H1 (cell line): Measurements from ENCODE around the gene CUL1. TPM values are rescaled to one million over a fixed set of nuclear protein-coding genes. Genes with fewer than 3 reads are reported as not detected.

ENCODE experiments used
- CTCF ChIA-PET: fragments of 300-600 bp; sonication (Branson Sonifier 250); formaldehyde crosslinking; loops from one replicate; lab custom pipeline; 2021; ENCODE audit not compliant: partially characterized antibody; lab: Charles Lee
- POLR2A ChIA-PET: fragments of 300-600 bp; sonication (Branson Sonifier 250); formaldehyde crosslinking; loops from one replicate; lab custom pipeline; 2021; ENCODE audit warnings: inconsistent platforms; ENCODE audit not compliant: partially characterized antibody; lab: Charles Lee
- DNase-seq, 2 experiments: peaks; one replicate each; pipeline versions ENCODE4 v3.0.0 to v3.0.0-alpha.2; 2010 to 2022; ENCODE audit warnings: low spot score in 2 of 2, low read depth in 1 of 2, mixed read lengths in 1 of 2
- FAIRE-seq: peaks from 2 replicates; lab custom pipeline; 2011; peaks lifted over from hg19 to GRCh38; lab: Jason Lieb, UNC
- H2AFZ ChIP-seq: 2 replicates; pipeline ENCODE4 v1.8.1; 2012; ENCODE audit warnings: low read length, inconsistent platforms
- H2AK5ac ChIP-seq: 2 replicates; pipeline ENCODE4 v1.6.1; 2013; ENCODE audit warnings: low read depth, low read length
- H2BK120ac ChIP-seq: replicated peaks from 2 replicates; pipeline ENCODE3; 2013; ENCODE audit warnings: low read depth, low read length, inconsistent platforms
- H2BK12ac ChIP-seq: 2 replicates; pipeline ENCODE4 v1.6.1; 2013; ENCODE audit warnings: low read depth, low read length
- H2BK15ac ChIP-seq: 2 replicates; pipeline ENCODE4 v1.6.1; 2013; ENCODE audit warnings: low read length
- H2BK20ac ChIP-seq: 2 replicates; pipeline ENCODE4 v1.6.1; 2013; ENCODE audit warnings: low read length
- H2BK5ac ChIP-seq: 2 replicates; pipeline ENCODE4 v1.6.1; 2013; ENCODE audit warnings: low read depth, low read length
- H3K14ac ChIP-seq: 2 replicates; pipeline ENCODE4 v1.6.1; 2013; ENCODE audit warnings: inconsistent platforms; ENCODE audit not compliant: insufficient read length
- H3K18ac ChIP-seq: 2 replicates; pipeline ENCODE4 v1.6.1; 2013; ENCODE audit warnings: low read length; ENCODE audit errors: extremely low read depth
- H3K23ac ChIP-seq: 2 replicates; pipeline ENCODE4 v1.6.1; 2013; ENCODE audit warnings: inconsistent platforms; ENCODE audit not compliant: insufficient read length
- H3K23me2 ChIP-seq: 2 replicates; pipeline ENCODE4 v1.6.1; 2013; ENCODE audit warnings: low read depth, low read length
- H3K27ac ChIP-seq: 2 replicates; pipeline ENCODE4 v1.6.1; 2011; ENCODE audit warnings: low read depth, low read length, inconsistent platforms
- H3K27me3 ChIP-seq, 4 experiments: replicated peaks in 1 of 4; 1 replicate in 1 of 4; 2 replicates in 3 of 4; pipeline versions ENCODE4 v1.6.1 to v1.8.1; 2011 to 2013; ENCODE audit warnings: low read length in 3 of 4, mild to moderate bottlenecking in 3 of 4, inconsistent platforms in 2 of 4, mixed read lengths in 2 of 4, moderate library complexity in 1 of 4; ENCODE audit not compliant: control insufficient read depth in 3 of 4, insufficient read depth in 3 of 4; ENCODE audit errors: extremely low read depth in 1 of 4
- H3K36me3 ChIP-seq, 4 experiments: 2 replicates each; pipeline versions ENCODE4 v1.6.1 to v1.8.1; 2011 to 2013; ENCODE audit warnings: mild to moderate bottlenecking in 4 of 4, low read length in 3 of 4, moderate library complexity in 2 of 4, control low read depth in 1 of 4, inconsistent platforms in 1 of 4; ENCODE audit not compliant: insufficient read depth in 4 of 4, control insufficient read depth in 2 of 4
- H3K4ac ChIP-seq: replicated peaks from 2 replicates; pipeline ENCODE3; 2013; ENCODE audit warnings: low read length, low read depth, mixed read lengths, inconsistent platforms; ENCODE audit not compliant: insufficient read length
- H3K4me1 ChIP-seq, 4 experiments: replicated peaks in 1 of 4; 1 replicate in 1 of 4; 2 replicates in 3 of 4; pipeline versions ENCODE4 v1.6.1 to v1.8.1; 2011 to 2013; ENCODE audit warnings: low read length in 3 of 4, inconsistent platforms in 2 of 4, mixed read lengths in 1 of 4; ENCODE audit not compliant: insufficient read depth in 4 of 4, control insufficient read depth in 3 of 4
- H3K4me2 ChIP-seq, 2 experiments: 2 replicates each; pipeline versions ENCODE4 v1.6.1 to v1.8.1; 2011 to 2013; ENCODE audit warnings: low read depth in 2 of 2, low read length in 2 of 2, control low read depth in 1 of 2, inconsistent platforms in 1 of 2, mild to moderate bottlenecking in 1 of 2; ENCODE audit not compliant: insufficient read depth in 1 of 2
- H3K4me3 ChIP-seq, 4 experiments: fragments of 200-600, 300-600 bp in 1 of 4; sonication (generic), shearing (Covaris generic), sonication (Bioruptor Twin) in 1 of 4; 2 replicates each; pipeline versions ENCODE4 v1.5.1 to v1.8.1; 2011 to 2016; ENCODE audit warnings: low read length in 4 of 4, low read depth in 3 of 4, control low read depth in 2 of 4, inconsistent platforms in 2 of 4, mild to moderate bottlenecking in 2 of 4, mixed read lengths in 1 of 4, moderate library complexity in 1 of 4; ENCODE audit not compliant: insufficient read depth in 2 of 4; ENCODE audit errors: extremely low read depth in 1 of 4
- H3K56ac ChIP-seq: replicated peaks from 2 replicates; pipeline ENCODE3; 2013; ENCODE audit warnings: low read depth, mild to moderate bottlenecking, mixed read lengths, low read length, inconsistent platforms; ENCODE audit not compliant: insufficient read length
- H3K79me1 ChIP-seq: 2 replicates; pipeline ENCODE4 v1.6.1; 2013; ENCODE audit warnings: low read depth, low read length, control low read depth
- H3K79me2 ChIP-seq, 2 experiments: 2 replicates each; pipeline versions ENCODE4 v1.6.1 to v1.8.1; 2012 to 2013; ENCODE audit warnings: low read length in 2 of 2, mild to moderate bottlenecking in 2 of 2, inconsistent platforms in 1 of 2; ENCODE audit not compliant: insufficient read depth in 2 of 2, control insufficient read depth in 1 of 2
- H3K9ac ChIP-seq, 4 experiments: replicated peaks in 1 of 4; 1 replicate in 1 of 4; 2 replicates in 3 of 4; pipeline versions ENCODE4 v1.6.1 to v1.8.1; 2011 to 2013; ENCODE audit warnings: low read depth in 3 of 4, low read length in 3 of 4, control low read depth in 2 of 4, mild to moderate bottlenecking in 2 of 4, moderate library complexity in 2 of 4, inconsistent platforms in 1 of 4; ENCODE audit errors: extremely low read depth in 1 of 4
- H3K9me3 ChIP-seq, 2 experiments: 2 replicates each; pipeline versions ENCODE4 v1.6.1 to v1.8.1; 2012 to 2013; ENCODE audit warnings: mild to moderate bottlenecking in 2 of 2, moderate library complexity in 2 of 2, control low read depth in 1 of 2, inconsistent platforms in 1 of 2, low read depth in 1 of 2, low read length in 1 of 2, mixed read lengths in 1 of 2; ENCODE audit not compliant: insufficient read depth in 2 of 2
- H4K20me1 ChIP-seq, 2 experiments: replicated peaks in 1 of 2; 2 replicates each; pipeline versions ENCODE3 to v1.8.1; 2011 to 2013; ENCODE audit warnings: inconsistent platforms in 2 of 2, low read length in 2 of 2, mild to moderate bottlenecking in 1 of 2; ENCODE audit not compliant: insufficient read depth in 2 of 2, control insufficient read depth in 1 of 2
- H4K5ac ChIP-seq: 2 replicates; pipeline ENCODE4 v1.6.1; 2013; ENCODE audit warnings: low read length, low read depth, mixed read lengths, inconsistent platforms; ENCODE audit not compliant: insufficient read length
- H4K8ac ChIP-seq: 2 replicates; pipeline ENCODE4 v1.8.0; 2013; ENCODE audit warnings: mild to moderate bottlenecking, moderate library complexity, low read length, inconsistent platforms; ENCODE audit not compliant: insufficient read depth; ENCODE audit errors: extremely low read depth
- H4K91ac ChIP-seq: replicated peaks from 2 replicates; pipeline ENCODE3; 2013; ENCODE audit warnings: low read length, mixed read lengths, inconsistent platforms; ENCODE audit not compliant: insufficient read length
- BRCA1 ChIP-seq: IDR thresholded peaks from 2 replicates; pipeline ENCODE4 v1.6.1; 2012; ENCODE audit warnings: low read depth, low read length, improper control_type of control experiment
- FOSL1 ChIP-seq: IDR thresholded peaks from 2 replicates; pipeline ENCODE4 v1.6.1; 2011; ENCODE audit warnings: mild to moderate bottlenecking, low read depth, low read length, moderate library complexity; ENCODE audit not compliant: insufficient read depth
- NRF1 ChIP-seq: IDR thresholded peaks from 2 replicates; pipeline ENCODE4 v1.6.1; 2011; ENCODE audit warnings: mild to moderate bottlenecking, low read depth, low read length, improper control_type of control experiment
- RNF2 ChIP-seq: fragments of 200-900, 300-1000 bp; sonication (generic); IDR thresholded peaks from 2 replicates; pipeline ENCODE4 v1.7.1; 2016; ENCODE audit warnings: borderline replicate concordance, low read depth, mild to moderate bottlenecking, antibody characterized with exemption, low read length; ENCODE audit not compliant: poor library complexity, severe bottlenecking; ENCODE audit errors: missing control alignments
- SAP30 ChIP-seq: fragments of 300-600 bp; sonication (generic); IDR thresholded peaks from 2 replicates; pipeline ENCODE4 v1.7.1; 2012; ENCODE audit warnings: low read length, moderate library complexity, mild to moderate bottlenecking, inconsistent platforms; ENCODE audit not compliant: insufficient read depth, insufficient replicate concordance
- WGBS, 2 experiments: shearing (Covaris generic) in 1 of 2; methylation state at CpG; one replicate each; pipeline versions ENCODE4 v1.1.6 to v1.1.7; 2013 to 2015; ENCODE audit warnings: low lambda C conversion rate in 2 of 2, mixed read lengths in 2 of 2, inconsistent platforms in 1 of 2, low coverage in 1 of 2, missing lambda C conversion rate in 1 of 2; ENCODE audit not compliant: insufficient replicate concordance in 2 of 2, insufficient coverage in 1 of 2, insufficient read length in 1 of 2; ENCODE audit errors: extremely low coverage in 1 of 2, missing lambda C conversion rate in 1 of 2; 5-methylcytosine and 5-hydroxymethylcytosine counted together
- polyA plus RNA-seq, 7 experiments: library from polyadenylated mRNA; depleted of rRNA in 3 of 7; stranded (reverse) in 5 of 7; unstranded in 2 of 7; fragments of >200 nt in 5 of 7; fragments of 200-250 nt in 2 of 7; gene quantifications; 1 replicate in 5 of 7; 2 replicates in 1 of 7; 4 replicates in 1 of 7; pipeline versions ENCODE4 v1.2.1 to v1.2.3, GENCODE V29; 2011 to 2013; ENCODE audit warnings: missing spikeins in 2 of 7, mixed read lengths in 2 of 7
- total RNA-seq: library from RNA; stranded (reverse); fragmentation: NEBNext Ultra II Directional; extraction: Animal tissue kit (Norgen Biotek cat#: 25700); gene quantifications from 2 replicates; pipeline ENCODE4 v1.2.1, GENCODE V29; 2021

Gene CUL1
- total and polyA plus RNA-seq, 2 of the 8 experiments (the other 6 are each of a cell fraction or from before 2014, with no cell fraction given): 33.0 to 77.3 TPM

DNA sequence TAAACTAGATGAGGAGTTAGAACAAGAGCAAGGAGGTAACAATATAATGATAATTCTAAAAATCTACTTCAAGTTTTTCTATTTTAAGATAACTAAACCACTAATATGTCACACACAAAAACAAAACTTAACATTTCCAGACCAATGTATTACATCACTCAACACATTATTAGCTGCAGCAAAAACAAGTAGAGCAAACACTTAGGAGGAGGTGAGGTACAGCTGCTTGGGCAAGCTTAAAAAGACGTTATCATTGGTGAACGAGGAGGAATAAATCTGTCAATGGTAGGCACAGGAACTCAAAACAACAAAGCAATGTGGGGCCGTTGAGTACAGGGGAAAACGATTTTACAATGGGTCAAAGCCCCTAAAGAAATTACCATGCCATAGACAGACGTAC lies 126.6 kb downstream of the CUL1 start:
- Histone ChIP-seq H3K36me3 (peaks cover 0 to 35% (median 14%) of the 10 kb centered on the region in 4 experiments; a peak in 5 of 8 replicates), H3K79me1 (no peaks in the 10 kb centered on the region), H3K9ac (no peak overlapping the region), H3K23ac (no peak overlapping the region), H3K4ac (no peak overlapping the region), H2BK5ac (no peak overlapping the region), H3K79me2 (no peaks in the 10 kb centered on the region; a peak in 1 of 4 replicates), H3K4me3 (no peak overlapping the region), H4K91ac (no peak overlapping the region), H3K4me1 (no peaks in the 10 kb centered on the region; a peak in 1 of 7 replicates), H3K27ac (no peak overlapping the region), H2AK5ac (no peak overlapping the region), H2BK120ac (no peak overlapping the region), H2BK20ac (no peak overlapping the region), H4K20me1 (peaks cover 0 to 1% of the 10 kb centered on the region in 2 experiments), H2BK12ac (no peak overlapping the region), H3K27me3 (no peaks in the 10 kb centered on the region), H4K5ac (no peak overlapping the region), H3K9me3 (no peaks in the 10 kb centered on the region), H4K8ac (no peak overlapping the region), H2AFZ (no peak overlapping the region), H3K18ac (no peak overlapping the region), H3K56ac (no peak overlapping the region), H2BK15ac (no peak overlapping the region), H3K14ac (no peak overlapping the region), H3K4me2 (no peak overlapping the region), H3K23me2 (no peaks in the 10 kb centered on the region)
- CTCF ChIA-PET: no interaction called here
- no peak for FAIRE-seq
- TF ChIP-seq BRCA1 (no peak), SAP30 (no peak), FOSL1 (no peak), RNF2 (no peak), NRF1 (no peak)
- 88% methylated on average over 5 of the region's 5 CpGs; no CpG with 5 or more reads in 1 of the 2 experiments for WGBS, 2 experiments
- POLR2A ChIA-PET: no interaction called here
- DNase-seq: no peak
